Smooth muscle cell (in vitro differentiated cells): Measurements from ENCODE around the gene SH3D21. TPM values are rescaled to one million over a fixed set of nuclear protein-coding genes. Genes with fewer than 3 reads are reported as not detected.

Experiments
- DNase-seq: peaks from one replicate; lab custom pipeline; 2025; ENCODE audit not compliant: unreplicated experiment; lab: John Stamatoyannopoulos, UW
- H2AFZ ChIP-seq: fragments of 200-600 bp; sonication (generic); 2 replicates; pipeline ENCODE4 v1.6.0; 2016; ENCODE audit warnings: antibody characterized with exemption, low read depth, mild to moderate bottlenecking
- H3F3A ChIP-seq: fragments of 200-600 bp; sonication (generic); 2 replicates; pipeline ENCODE4 v1.6.0; 2017; ENCODE audit warnings: antibody characterized with exemption, low read depth
- H3K27ac ChIP-seq: fragments of 200-600 bp; sonication (generic); 2 replicates; pipeline ENCODE4 v1.5.1; 2016; ENCODE audit warnings: low read depth, mild to moderate bottlenecking
- H3K27me3 ChIP-seq: fragments of 200-600 bp; sonication (generic); 2 replicates; pipeline ENCODE4 v1.6.1; 2016; ENCODE audit warnings: low read depth, mild to moderate bottlenecking
- H3K36me3 ChIP-seq: fragments of 200-600 bp; sonication (generic); 2 replicates; pipeline ENCODE4 v1.5.1; 2016; ENCODE audit warnings: low read depth
- H3K4me1 ChIP-seq: fragments of 200-600 bp; sonication (generic); 2 replicates; pipeline ENCODE4 v1.5.1; 2016; ENCODE audit warnings: low read depth
- H3K4me2 ChIP-seq: fragments of 200-600 bp; sonication (generic); 2 replicates; pipeline ENCODE4 v1.6.0; 2016; ENCODE audit warnings: mild to moderate bottlenecking
- H3K4me3 ChIP-seq: fragments of 200-600 bp; sonication (generic); 2 replicates; pipeline ENCODE4 v1.5.1; 2016; ENCODE audit warnings: mild to moderate bottlenecking
- H3K79me2 ChIP-seq: fragments of 200-600 bp; sonication (generic); 2 replicates; pipeline ENCODE4 v1.6.0; 2016; ENCODE audit warnings: low read depth, mild to moderate bottlenecking
- H3K9ac ChIP-seq: fragments of 200-600 bp; sonication (generic); 2 replicates; pipeline ENCODE4 v1.6.0; 2016; ENCODE audit warnings: low read depth
- H3K9me3 ChIP-seq: fragments of 200-600 bp; sonication (generic); replicated peaks from 2 replicates; pipeline ENCODE4 v1.5.1; 2016; ENCODE audit warnings: low read depth
- H4K20me1 ChIP-seq: fragments of 200-600 bp; sonication (generic); 2 replicates; pipeline ENCODE4 v1.6.0; 2016; ENCODE audit warnings: low read depth
- WGBS: methylation state at CpG from one replicate; pipeline ENCODE4 v1.1.7; 2016; ENCODE audit warnings: low lambda C conversion rate; 5-methylcytosine and 5-hydroxymethylcytosine counted together
- polyA plus RNA-seq: library from polyadenylated mRNA; unstranded; fragments of >200 nt; fragmentation: Nextera tagmentation; extraction: Ambion mirVana; gene quantifications from 2 replicates; pipeline ENCODE4 v1.2.1, GENCODE V29; 2016
- total RNA-seq: library from RNA; depleted of rRNA; stranded (reverse); fragments of >200 nt; gene quantifications from 2 replicates; pipeline ENCODE4 v1.2.3, GENCODE V29; 2014
- TF ChIP-seq, protein P1 (sequence below): fragments of 200-600 bp; sonication (generic); IDR thresholded peaks from 2 replicates; pipeline ENCODE4 v1.5.1; 2017; ENCODE audit warnings: borderline replicate concordance, mild to moderate bottlenecking, antibody characterized with exemption; ENCODE audit not compliant: insufficient read depth, poor library complexity, severe bottlenecking

Gene SH3D21
- total and polyA plus RNA-seq, 2 experiments from 2014 or later: 6.9 to 12.0 TPM

DNA sequence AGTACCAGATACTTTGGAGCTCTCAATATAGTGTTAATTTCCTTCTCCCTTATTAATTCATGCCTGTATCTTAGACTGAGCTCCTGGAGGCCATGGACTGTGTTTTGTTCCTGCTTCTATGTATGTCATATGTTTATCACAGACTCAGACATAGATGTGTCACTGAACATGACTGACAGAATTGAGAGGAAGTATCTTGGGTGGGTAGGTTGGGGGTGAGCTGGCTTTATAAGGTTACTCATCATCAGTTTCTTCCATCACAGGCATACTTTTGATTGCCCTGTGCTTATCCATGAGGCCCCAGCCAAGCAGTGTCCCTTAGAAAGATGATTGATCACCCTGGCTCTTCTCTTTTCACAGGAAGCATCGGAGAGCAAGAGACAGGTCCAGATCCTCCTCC is 5.6 kb upstream of the SH3D21 start:
- Histone ChIP-seq H3K27ac (peak overlapping the region; percentile 91), H3K36me3 (peaks cover 11% of the 10 kb centered on the region), H3K9me3 (no peaks in the 10 kb centered on the region), H3K4me2 (no peak overlapping the region), H3K9ac (peak overlapping the region; percentile 70), H3K4me3 (no peak overlapping the region), H3F3A (peaks cover 31% of the 10 kb centered on the region), H3K27me3 (no peaks in the 10 kb centered on the region), H3K79me2 (no peaks in the 10 kb centered on the region), H2AFZ (no peak overlapping the region), H3K4me1 (no peaks in the 10 kb centered on the region), H4K20me1 (peaks cover 17% of the 10 kb centered on the region)
- TF ChIP-seq, protein P1, sequence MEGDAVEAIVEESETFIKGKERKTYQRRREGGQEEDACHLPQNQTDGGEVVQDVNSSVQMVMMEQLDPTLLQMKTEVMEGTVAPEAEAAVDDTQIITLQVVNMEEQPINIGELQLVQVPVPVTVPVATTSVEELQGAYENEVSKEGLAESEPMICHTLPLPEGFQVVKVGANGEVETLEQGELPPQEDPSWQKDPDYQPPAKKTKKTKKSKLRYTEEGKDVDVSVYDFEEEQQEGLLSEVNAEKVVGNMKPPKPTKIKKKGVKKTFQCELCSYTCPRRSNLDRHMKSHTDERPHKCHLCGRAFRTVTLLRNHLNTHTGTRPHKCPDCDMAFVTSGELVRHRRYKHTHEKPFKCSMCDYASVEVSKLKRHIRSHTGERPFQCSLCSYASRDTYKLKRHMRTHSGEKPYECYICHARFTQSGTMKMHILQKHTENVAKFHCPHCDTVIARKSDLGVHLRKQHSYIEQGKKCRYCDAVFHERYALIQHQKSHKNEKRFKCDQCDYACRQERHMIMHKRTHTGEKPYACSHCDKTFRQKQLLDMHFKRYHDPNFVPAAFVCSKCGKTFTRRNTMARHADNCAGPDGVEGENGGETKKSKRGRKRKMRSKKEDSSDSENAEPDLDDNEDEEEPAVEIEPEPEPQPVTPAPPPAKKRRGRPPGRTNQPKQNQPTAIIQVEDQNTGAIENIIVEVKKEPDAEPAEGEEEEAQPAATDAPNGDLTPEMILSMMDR: no peak
- WGBS: 96% methylated on average over 1 of the region's 1 CpG
- no peak for DNase-seq

DNA sequence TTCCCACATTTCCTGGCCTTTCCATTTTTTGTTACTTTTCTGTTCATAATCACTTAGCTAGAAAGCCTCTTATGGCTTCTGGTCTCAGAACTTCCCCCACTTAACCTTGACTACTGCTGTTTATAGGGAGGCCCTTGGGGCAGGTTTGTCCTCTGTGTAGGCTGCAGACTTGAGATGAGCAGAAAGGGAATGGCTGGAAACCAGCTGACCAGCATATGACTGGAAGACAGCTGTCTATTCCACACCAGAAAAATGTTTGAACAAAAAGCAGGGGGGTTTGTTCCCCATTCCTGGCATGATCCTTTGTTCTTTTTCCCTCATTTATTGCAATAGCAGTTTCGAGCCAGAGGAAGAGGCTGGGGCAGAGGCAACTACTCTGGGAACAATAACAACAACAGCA is 4.9 kb upstream of the SH3D21 start:
- Histone ChIP-seq H3K79me2 (no peaks in the 10 kb centered on the region), H3K9ac (no peak overlapping the region), H2AFZ (no peak overlapping the region), H3K27ac (peak overlapping the region; percentile 91), H3K9me3 (no peaks in the 10 kb centered on the region), H4K20me1 (peaks cover 17% of the 10 kb centered on the region), H3K36me3 (peaks cover 11% of the 10 kb centered on the region), H3K4me2 (no peak overlapping the region), H3K4me1 (peaks cover 3% of the 10 kb centered on the region), H3K27me3 (no peaks in the 10 kb centered on the region), H3K4me3 (no peak overlapping the region), H3F3A (peaks cover 35% of the 10 kb centered on the region)
- DNase-seq: no peak
- TF ChIP-seq, protein P1: no peak
- 90% methylated on average over 1 of the region's 1 CpG for WGBS

DNA sequence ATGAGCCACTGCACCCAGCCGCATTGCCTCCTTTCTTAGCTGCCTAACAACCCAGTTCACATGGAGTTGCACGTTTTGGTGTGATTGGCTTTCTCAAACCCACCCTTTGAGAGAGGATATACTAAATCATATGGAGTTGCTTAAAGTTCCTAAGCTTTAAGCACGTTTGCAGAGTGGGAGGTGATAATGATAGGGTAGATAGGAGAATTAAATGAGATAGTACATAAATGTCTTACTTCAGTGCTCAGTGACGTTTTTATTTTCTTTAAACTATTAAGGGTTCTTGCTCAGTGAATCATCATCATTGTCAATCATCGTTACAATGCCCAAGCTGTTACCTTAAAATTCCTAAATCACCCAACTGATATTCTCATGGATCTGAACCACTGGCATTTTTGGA is 2.9 kb upstream of the SH3D21 start:
- peaks cover 7% of the 10 kb centered on the region for H3K79me2 ChIP-seq
- no peaks in the 10 kb centered on the region for H3K27me3 ChIP-seq
- H3K4me1 ChIP-seq: peaks cover 10% of the 10 kb centered on the region
- TF ChIP-seq, protein P1: no peak
- H3K9ac ChIP-seq: no peak overlapping the region
- 72% methylated on average over 5 of the region's 5 CpGs for WGBS
- peaks cover 11% of the 10 kb centered on the region for H3K36me3 ChIP-seq
- H3K4me2 ChIP-seq: no peak overlapping the region
- H3K9me3 ChIP-seq: no peaks in the 10 kb centered on the region
- H3F3A ChIP-seq: peaks cover 35% of the 10 kb centered on the region
- H3K4me3 ChIP-seq: no peak overlapping the region
- no peak for DNase-seq
- H3K27ac ChIP-seq: no peak overlapping the region
- no peak overlapping the region for H2AFZ ChIP-seq
- H4K20me1 ChIP-seq: peaks cover 28% of the 10 kb centered on the region

DNA sequence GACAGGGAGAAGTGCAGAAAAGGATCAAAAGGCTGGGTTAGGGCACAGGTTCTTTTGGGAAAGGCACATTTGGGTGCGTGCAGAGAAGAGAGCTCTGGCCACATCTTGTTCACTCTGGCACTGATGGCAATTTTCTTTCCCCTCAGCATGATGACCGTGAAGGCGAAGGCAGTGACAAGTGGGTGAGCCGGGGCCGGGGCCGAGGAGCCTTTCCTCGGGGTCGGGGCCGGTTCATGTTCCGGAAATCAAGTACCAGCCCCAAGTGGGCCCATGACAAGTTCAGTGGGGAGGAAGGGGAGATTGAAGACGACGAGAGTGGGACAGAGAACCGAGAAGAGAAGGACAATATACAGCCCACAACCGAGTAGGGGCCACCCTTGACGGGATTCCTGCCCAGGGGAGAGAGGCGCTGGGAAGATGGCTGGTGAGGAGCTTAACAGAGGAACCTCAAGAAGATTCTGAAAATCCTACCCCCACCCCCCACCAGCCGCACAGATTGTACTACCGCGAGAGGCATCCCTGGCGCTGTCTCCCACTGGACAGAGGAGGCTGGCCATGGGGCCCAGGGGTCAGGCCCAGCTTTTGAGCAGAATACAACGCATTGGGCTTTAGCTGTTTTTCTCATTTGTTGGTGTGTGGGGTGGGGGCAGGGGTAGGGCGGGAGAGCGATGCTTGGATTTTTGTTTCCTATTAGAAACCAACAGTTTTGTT is 2.4 kb upstream of the SH3D21 start:
- TF ChIP-seq, protein P1: no peak

More for the DNA sequence above, 2.4 kb upstream of the SH3D21 start:
- no peak overlapping the region for H2AFZ ChIP-seq
- no peak overlapping the region for H3K4me3 ChIP-seq
- H3K9ac ChIP-seq: no peak overlapping the region
- no peaks in the 10 kb centered on the region for H3K9me3 ChIP-seq
- H3K27me3 ChIP-seq: no peaks in the 10 kb centered on the region
- H3K36me3 ChIP-seq: peaks cover 11% of the 10 kb centered on the region
- H3F3A ChIP-seq: peaks cover 35% of the 10 kb centered on the region
- peaks cover 11% of the 10 kb centered on the region for H3K79me2 ChIP-seq
- peaks cover 30% of the 10 kb centered on the region for H4K20me1 ChIP-seq
- no peak for DNase-seq
- WGBS: 95% methylated on average over 17 of the region's 23 CpGs
- H3K4me1 ChIP-seq: peaks cover 10% of the 10 kb centered on the region
- H3K27ac ChIP-seq: no peak overlapping the region
- no peak overlapping the region for H3K4me2 ChIP-seq
